Measurements from ENCODE around the gene SLC4A3. TPM values are rescaled to one million over a fixed set of nuclear protein-coding genes. Genes with fewer than 3 reads are reported as not detected.

SLC4A3 gene
- total RNA-seq, 1 experiment from 2014 or later, result 8.7 TPM

DNA sequence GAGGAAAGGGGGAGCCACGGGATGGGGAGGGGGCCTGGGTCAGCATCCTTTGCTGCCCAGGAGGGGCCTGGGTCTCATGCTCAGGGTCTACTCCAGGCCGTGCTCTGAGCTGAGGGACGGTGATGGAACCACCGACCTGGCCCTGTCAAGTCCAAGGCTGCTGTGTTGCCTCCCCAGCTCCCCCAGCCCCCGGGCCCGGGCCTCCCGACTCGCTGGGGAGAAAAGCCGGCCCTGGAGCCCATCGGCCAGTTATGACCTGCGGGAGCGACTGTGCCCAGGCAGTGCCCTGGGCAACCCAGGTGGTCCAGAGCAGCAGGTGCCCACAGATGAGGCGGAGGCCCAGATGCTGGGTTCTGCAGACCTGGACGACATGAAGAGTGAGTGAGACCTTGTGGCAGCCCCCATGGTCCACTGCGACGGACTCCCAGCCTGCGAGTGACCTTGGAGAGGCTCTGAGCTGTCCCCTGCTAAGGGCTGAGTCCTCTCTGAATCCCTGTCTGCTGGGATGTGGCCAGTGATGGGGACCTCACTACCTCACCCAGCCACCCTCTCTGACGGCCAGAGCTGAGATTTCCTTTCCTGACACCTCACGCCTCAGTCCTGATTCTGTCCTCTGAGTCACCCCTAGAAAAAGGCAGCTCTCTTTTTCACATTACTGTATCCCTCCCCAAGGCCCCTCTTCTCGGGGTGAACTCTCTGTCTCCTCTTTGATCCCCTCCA lies 2.7 kb downstream of the SLC4A3 start:
- ChIA-PET CTCF (interaction anchor here (1.0 to 3.4 kb wide), 3 partner anchors 11 to 89 kb away, joined by 4 to 21 read pairs (median 11); no protein-coding TSS in a partner anchor), POLR2A (interaction anchor here (1.0 kb wide), 1 partner anchor 8 kb away, joined by 3 read pairs; no protein-coding TSS in a partner anchor)
- TF ChIP-seq ZNF416 (CRISPR knock-in tag; IDR thresholded peaks at IDR 0.05), result no peak
- no peak for TF ChIP-seq ARID4B (CRISPR knock-in tag; IDR thresholded peaks at IDR 0.05; ENCODE audit: borderline replicate concordance)
- TF ChIP-seq, protein P1, sequence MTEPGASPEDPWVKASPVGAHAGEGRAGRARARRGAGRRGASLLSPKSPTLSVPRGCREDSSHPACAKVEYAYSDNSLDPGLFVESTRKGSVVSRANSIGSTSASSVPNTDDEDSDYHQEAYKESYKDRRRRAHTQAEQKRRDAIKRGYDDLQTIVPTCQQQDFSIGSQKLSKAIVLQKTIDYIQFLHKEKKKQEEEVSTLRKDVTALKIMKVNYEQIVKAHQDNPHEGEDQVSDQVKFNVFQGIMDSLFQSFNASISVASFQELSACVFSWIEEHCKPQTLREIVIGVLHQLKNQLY (CRISPR knock-in tag; IDR thresholded peaks at IDR 0.05), result no peak
- no peak for TF ChIP-seq SOX15 (CRISPR knock-in tag; IDR thresholded peaks at IDR 0.05)
- TF ChIP-seq ZNF219 (CRISPR knock-in tag; IDR thresholded peaks at IDR 0.05; ENCODE audit: borderline replicate concordance), result no peak
- TF ChIP-seq ZNF512 (CRISPR knock-in tag; IDR thresholded peaks at IDR 0.05; ENCODE audit: borderline replicate concordance), result no peak
- no peak for TF ChIP-seq CREM (CRISPR knock-in tag; IDR thresholded peaks at IDR 0.05)
- TF ChIP-seq ZNF232 (CRISPR knock-in tag; IDR thresholded peaks at IDR 0.05), result no peak
- no peak for TF ChIP-seq GRHL2 (CRISPR knock-in tag; IDR thresholded peaks at IDR 0.05; ENCODE audit: insufficient replicate concordance, severe bottlenecking)
- no peak overlapping the region for H3K4me3 Mint-ChIP-seq
- ATAC-seq, result no peak
- no peaks in the 10 kb centered on the region for H3K36me3 Mint-ChIP-seq
- DNase-seq (ENCODE audit: low spot score), result no peak
- peak overlapping the region; percentile 32; the same call in 1 of the 2 replicates for H3K27ac Mint-ChIP-seq
- peaks cover 14% of the 10 kb centered on the region; the same call in 1 of the 2 replicates for H3K27me3 Mint-ChIP-seq (ENCODE audit: low read depth)
- H3K9me3 Mint-ChIP-seq, result no peaks in the 10 kb centered on the region
- H3K4me1 Mint-ChIP-seq, result peaks cover 6% of the 10 kb centered on the region

GRCh38 chr2:219630770-219631405 lies 3.5 kb downstream of the SLC4A3 start:
- H3K9me3 Mint-ChIP-seq, result no peaks in the 10 kb centered on the region
- no peak overlapping the region for H3K4me3 Mint-ChIP-seq
- H3K36me3 Mint-ChIP-seq, result no peaks in the 10 kb centered on the region
- ChIA-PET CTCF (interaction anchor here (0.6 to 3.4 kb wide), 4 partner anchors 12 to 129 kb away, joined by 3 to 21 read pairs (median 8); no protein-coding TSS in a partner anchor), POLR2A (no interaction called here)
- peaks cover 11% of the 10 kb centered on the region; the same call in 1 of the 2 replicates for H3K27me3 Mint-ChIP-seq (ENCODE audit: low read depth)
- ATAC-seq (no peak), DNase-seq (ENCODE audit: low spot score) (no peak)
- peak overlapping the region; percentile 32; the same call in 1 of the 2 replicates for H3K27ac Mint-ChIP-seq
- H3K4me1 Mint-ChIP-seq, result peaks cover 6% of the 10 kb centered on the region
- TF ChIP-seq ZNF671 (CRISPR knock-in tag; IDR thresholded peaks at IDR 0.05) (no peak), E2F1 (CRISPR knock-in tag; IDR thresholded peaks at IDR 0.05) (no peak), FOXK1 (CRISPR knock-in tag; IDR thresholded peaks at IDR 0.05) (no peak), ZNF281 (CRISPR knock-in tag; IDR thresholded peaks at IDR 0.05) (no peak), ESRRA (CRISPR knock-in tag; IDR thresholded peaks at IDR 0.05; ENCODE audit: borderline replicate concordance) (no peak)
